ENCODE results near the gene USP27X. TPM values are rescaled to one million over a fixed set of nuclear protein-coding genes. Genes with fewer than 3 reads are reported as not detected.

USP27X gene
- total RNA-seq: 1 to 10 TPM; 2.1 to 4.1 TPM
- long read RNA-seq, donor 1: 0 reads
- long read RNA-seq, donor 2: 0 reads

DNA sequence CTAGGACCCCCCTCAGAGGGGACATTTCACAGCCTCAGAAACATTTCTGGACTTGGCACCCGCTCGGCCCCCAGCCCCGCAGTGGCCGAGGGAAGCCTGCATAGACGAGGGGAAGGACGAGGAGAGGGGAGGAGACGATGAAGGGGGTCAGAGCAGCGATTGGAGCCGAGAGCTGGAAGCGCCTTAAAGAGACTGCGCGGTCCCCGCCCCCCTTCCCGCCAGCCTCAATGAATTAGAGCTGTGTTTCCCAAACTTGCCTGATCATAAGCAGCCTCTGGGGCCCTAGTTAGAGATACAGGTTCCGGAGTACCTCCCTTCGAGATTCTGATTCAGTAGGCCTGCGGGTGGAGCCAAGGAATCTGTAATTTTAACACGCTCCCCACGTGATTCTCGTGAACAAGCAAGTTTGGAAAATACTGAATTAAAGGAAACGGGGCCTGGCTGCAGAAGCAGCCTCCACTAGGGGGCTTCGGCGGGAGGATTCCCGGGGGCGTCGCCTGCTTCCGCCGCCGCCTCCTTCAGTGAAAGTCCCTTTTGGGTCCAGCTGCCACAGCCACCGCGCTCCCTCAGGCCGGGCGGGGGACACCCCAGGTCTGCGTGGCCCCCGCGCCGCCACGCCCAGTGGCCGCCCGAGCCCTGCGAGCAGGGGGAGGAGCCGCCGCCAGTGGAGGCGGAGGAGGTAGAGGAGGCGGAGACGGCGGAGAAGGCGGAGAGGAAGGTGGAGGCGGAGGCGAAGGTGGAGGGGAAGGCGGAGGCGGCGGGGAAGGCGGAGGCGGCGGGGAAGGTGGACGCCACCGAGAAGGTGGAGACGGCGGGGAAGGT lies at the start of gene USP27X:
Gene USP27X (plus strand): TSS at position 651 of the 822 bp plus-strand sequence. CDS start 824 bp downstream, outside the sequence.
- intact Hi-C loops (cut with DNase I): no loop called here
- DNase-seq (ENCODE audit: low spot score): peak; percentile 89

DNA sequence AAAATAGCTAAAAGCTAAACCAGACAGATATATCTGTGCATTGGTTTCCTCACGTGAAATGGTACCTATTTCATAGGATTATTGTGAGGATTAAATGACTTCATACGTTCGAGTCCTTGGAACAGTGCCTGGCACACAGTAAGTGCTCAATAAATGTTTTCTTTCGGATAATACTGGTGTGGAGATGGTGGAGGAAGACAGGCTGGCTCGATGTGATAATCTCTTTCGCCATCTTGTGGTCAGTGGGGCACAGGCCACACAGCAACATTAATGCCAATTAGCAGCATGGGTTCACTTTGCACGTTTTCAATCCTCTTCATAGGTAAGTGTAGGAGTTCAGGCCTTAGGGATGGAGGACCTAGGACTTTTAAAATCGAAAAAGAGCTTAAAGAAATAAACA lies 40.9 kb upstream of the USP27X start:
- DNase-seq (ENCODE audit: low spot score): no peak
- intact Hi-C loops (cut with DNase I): no loop called here

DNA sequence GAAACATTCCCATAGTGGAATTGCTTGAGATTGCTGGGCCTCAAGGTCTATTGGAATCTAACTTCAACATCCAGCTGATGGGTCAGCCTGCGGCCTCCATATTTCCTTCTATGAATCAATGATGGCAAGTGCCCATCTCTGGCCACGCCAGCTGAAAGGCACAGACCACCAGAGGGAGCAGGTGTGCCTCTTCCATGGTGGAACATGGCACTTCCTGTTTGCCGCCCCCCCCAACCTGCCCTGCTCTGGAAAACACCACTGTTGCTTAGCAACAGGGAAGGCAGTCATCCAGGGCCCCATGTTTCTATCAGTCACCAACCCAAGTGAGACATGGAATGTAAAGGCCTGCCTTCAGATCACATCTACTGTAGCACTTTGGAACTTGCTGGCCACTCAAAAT lies 38.6 kb upstream of the USP27X start:
- DNase-seq (ENCODE audit: low spot score): peak; percentile 79
- intact Hi-C loops (cut with DNase I): no loop called here

DNA sequence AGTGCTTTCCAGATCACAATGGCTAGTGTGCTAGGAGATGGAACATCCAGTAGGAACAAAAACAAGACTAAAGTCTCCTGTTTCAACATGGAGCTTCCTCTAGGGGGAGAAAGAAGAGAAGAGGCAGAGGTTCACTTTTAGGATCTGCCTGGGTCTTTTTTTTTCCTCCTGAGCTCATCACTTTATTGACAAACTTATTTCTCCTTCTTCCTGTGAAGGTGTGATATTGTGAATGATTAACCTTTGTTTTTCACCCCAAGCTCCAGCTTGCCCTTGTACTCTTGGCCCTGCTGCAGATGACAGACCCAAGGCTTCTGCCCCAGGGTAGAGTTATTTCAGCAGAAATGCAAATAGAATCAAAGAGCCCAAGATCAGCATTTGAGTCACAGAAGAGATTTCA lies 36.7 kb upstream of the USP27X start:
- no peak for DNase-seq (ENCODE audit: low spot score)
- intact Hi-C loops (cut with DNase I): no loop called here

DNA sequence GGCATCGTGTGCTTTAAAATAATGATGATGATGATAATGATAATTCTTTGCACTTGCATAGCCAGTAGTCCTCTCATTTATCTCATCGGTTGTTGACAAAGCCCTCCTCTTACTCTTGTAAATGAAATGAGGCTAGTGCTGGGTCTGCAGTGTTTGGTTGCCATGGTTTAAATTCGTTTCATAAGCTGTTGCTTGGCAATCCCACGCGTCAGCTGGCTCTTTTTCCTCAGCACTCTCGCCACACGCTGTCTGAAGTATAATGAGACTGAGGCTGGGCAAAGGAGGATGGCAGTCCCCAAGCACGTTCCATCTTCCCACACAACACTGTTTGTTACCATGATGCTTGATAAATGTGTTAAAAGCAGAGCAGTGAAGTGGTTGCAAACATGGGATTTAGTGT lies 34.7 kb upstream of the USP27X start:
- DNase-seq (ENCODE audit: low spot score): no peak
- intact Hi-C loops (cut with DNase I): no loop called here

DNA sequence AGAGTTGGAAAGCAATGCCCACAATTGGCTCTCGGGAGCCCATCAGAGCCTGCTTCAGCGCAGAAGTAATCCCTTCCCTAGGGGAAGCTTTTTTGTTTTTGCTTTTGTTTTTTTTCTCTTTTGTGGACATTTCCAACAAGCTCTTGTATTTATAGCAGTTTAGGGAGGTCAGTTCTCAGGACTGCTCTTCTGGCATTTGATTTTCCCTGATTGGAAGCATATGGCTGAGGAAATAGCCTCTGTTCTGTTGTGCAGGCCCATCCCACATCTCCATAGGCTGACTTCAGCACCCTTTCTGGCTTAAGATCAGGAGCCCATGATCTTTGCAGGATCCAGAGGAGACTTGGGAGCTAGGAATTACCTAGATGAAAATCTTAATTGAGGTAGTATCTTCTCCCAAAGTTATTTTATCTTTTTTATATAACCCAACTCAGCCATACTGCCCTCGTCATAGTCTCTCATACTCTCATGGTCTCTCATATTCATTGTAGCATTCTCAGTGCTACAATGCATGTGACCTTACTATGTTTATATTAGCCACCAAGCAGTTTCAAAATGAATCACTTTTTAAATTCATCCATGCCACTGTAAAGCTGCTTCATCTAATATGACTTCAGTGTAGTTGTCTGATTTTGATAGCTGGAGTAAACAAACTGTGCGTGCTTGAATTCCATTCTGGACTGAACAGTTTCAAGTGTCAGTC lies 33.4 kb upstream of the USP27X start:
- DNase-seq (ENCODE audit: low spot score): no peak
- intact Hi-C loops (cut with DNase I): no loop called here

DNA sequence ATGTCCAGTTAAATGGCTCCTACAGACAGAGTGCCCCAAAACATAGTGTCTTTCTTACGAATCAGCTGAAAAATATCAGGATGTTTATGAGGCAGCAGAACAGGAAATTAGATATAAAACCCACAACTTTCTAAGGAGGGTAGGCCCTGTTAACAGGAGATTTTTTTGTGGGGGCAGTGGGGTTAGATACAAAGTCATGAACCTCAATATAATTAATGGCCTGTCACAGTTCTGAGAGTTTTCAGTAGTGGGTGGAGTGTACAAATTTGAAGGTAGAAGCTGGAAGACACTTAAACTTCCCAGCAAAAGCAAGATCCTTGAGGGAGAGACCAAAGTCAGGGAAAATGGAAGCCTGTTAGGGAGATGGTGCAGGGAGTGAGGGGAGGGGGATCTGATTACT lies 32.8 kb upstream of the USP27X start:
- intact Hi-C loops (cut with DNase I): no loop called here
- no peak for DNase-seq (ENCODE audit: low spot score)

DNA sequence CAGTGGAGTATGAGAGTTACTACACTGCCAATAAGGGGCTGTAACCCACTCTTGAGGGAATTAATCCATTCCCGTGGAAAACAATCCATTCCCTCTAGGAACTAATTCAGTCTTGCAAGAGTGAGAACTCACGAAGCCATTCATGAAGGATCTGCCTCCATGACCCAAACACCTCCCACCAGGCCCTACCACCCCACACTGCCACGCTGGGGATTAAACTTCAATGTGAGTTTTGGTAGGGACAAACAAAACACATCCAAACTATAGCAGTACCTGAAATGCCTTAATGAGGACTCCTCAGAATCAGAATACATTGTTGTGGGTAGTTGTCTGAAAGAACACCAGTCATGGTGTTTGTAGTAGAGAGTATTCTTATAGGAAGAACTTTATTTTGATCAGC lies 31.0 kb upstream of the USP27X start:
- DNase-seq (ENCODE audit: low spot score): no peak
- intact Hi-C loops (cut with DNase I): no loop called here

DNA sequence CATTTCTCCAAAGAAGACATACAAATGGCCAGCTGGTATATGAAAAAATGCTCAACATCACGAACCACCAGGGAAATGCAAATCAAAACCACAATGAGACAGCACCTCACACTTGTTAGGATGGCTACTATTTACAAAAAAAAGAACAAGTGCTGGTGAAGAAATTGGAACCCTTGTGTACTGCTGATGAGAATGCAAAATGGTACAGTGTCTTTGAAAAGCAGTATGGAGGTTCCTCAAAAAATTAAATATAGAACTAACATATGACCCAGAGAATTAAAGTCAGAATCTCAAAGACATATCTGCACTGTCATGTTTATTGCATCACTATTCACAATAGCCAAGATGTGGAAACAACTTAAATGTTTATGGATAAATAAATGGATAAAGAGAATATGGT lies 29.3 kb upstream of the USP27X start:
- intact Hi-C loops (cut with DNase I): no loop called here
- DNase-seq (ENCODE audit: low spot score): no peak

DNA sequence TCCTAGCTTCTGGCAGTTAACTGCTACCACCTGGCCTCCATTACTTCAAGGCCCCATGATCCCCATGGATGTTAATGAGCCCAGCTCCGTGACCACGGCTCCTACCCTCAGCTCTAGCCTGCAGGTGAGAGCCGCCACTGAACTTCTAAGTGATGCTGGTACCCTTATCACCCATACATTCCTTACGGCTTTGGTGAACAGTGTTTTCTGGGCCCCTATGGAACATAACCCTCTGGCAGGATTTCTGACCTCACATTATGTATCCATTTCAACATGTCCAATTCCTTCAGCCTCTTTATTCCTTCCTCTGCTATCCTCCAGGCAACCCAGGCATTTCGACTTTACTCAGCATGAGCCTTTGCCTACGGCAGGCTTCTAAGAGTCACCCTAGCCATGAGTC lies 25.6 kb upstream of the USP27X start:
- intact Hi-C loops (cut with DNase I): no loop called here
- DNase-seq (ENCODE audit: low spot score): no peak

DNA sequence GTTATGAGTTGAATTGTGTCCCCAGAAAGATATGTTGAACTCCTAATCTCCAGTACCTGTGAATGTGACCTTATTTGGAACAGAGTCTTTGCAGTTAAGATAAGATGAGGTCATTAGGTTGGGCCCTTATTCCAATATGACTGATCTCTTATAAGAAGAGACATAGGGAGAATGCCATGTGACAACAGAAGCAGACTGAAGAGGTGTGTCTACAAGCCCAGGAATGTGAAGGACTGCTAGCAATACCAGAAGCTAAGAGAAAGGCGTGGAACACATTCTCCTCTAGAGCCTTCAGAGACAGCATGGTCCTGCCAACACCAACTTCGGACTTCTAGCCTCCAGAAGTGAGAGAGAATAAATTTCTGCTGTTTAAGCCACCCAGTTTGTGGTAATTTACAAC lies 22.5 kb upstream of the USP27X start:
- DNase-seq (ENCODE audit: low spot score): no peak
- intact Hi-C loops (cut with DNase I): no loop called here

DNA sequence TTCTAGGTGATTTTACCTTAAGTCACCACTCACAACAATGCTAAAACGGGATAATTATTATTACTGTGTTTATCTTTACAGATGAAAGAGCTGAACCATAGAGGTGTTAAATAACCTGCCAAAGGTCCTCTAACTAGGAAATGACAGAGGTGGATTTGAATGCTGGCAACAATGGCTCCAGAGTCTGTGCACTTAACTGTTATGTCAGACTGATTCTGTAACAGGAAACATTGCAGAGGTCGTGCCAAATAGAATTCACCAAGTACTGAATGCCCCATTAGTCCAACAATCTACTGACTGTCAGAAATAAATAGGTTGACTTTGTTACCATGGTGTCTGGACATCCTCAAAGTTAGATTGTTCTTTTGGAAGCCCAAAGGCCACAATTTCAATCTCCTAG lies 20.9 kb upstream of the USP27X start:
- no peak for DNase-seq (ENCODE audit: low spot score)
- intact Hi-C loops (cut with DNase I): no loop called here

DNA sequence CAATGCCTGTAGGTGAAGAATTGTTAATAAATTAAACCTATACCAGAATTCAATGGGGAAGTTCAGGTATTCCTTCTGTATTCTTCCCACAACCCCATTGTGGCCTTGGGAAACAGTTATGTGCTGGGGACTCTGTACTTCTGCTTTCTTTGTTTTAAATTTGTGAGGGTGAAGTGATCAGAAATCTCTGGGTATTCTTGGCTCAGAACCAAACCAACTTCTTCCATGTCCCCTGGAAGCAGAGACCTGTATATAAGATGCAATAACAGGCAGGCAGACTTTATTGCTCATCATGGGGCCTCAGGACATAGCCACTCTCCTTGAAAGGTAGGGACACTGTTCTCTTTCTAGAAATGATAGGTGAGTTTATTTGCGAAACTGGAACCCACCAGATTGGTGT lies 19.8 kb upstream of the USP27X start:
- DNase-seq (ENCODE audit: low spot score): no peak
- intact Hi-C loops (cut with DNase I): no loop called here

DNA sequence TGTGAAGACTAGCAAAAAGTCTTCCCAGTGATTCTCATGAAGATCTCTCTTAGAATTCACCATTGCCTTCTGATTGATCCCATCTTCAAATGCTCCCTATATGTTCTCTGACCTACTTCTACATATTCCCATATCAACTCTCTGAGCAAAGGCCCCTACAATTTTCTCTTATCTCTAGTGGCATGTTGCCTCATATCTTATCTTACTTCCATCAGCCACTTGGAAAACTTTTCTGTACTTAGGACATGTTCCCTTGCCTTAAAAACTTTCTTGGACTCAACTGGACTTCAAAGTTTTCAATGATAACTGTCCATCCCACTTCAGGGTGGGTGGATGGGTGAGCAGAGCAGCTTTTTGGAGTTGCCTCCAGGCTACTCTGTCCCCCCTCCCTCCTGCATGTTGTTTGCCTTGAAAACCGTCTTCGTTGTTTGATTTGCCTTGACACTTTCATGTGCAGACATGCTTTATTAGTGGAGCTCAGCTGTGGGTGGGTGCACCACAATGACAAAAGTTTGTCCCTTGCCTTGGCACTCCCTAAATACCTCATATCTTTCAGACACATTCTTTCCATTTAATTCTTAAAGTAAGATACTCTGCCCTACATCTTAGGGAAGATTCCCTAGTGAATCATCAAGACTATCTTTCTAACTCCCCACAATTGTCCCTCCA lies 18.3 kb upstream of the USP27X start:
- DNase-seq (ENCODE audit: low spot score): no peak
- intact Hi-C loops (cut with DNase I): no loop called here

DNA sequence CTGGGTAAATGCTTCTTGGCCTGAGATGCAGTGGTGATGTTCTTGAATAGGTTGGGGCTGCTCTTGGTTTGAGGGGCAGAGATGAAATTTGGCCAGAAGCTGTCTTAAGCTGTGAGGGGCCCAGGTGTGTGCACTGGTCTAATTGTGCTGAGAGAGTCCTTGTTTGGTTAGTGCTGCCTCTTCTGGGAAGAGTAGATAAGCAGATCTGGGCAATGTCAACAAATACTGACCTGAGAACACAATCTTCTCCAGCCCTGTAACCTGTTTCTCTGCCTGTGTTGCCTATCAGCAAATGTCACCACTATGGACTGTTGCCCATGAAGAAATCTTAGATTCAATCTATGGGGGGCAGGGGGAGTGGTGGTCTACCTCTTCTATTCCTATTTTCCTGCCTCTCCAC lies 17.2 kb upstream of the USP27X start:
- no peak for DNase-seq (ENCODE audit: low spot score)
- intact Hi-C loops (cut with DNase I): no loop called here

DNA sequence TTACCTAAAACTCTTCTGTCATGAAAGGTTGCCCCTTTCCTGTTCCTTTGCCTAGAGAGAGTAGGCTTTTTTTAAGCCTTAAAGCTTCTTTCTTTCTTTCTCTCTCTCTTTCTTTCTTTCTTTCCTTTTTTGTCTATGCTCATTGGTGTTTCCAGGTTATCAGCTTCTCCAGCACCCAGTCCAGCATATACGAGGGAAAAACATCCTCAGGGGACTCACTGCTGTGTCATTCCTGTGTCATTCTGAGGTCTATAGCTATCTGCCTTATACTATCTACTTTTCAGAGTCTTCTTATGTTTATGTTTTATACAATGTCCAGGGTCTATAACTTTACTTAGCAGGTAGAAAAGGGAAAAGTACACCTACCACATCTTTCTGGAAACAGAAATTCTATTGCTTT lies 10.5 kb upstream of the USP27X start:
- intact Hi-C loops (cut with DNase I): no loop called here
- DNase-seq (ENCODE audit: low spot score): no peak

DNA sequence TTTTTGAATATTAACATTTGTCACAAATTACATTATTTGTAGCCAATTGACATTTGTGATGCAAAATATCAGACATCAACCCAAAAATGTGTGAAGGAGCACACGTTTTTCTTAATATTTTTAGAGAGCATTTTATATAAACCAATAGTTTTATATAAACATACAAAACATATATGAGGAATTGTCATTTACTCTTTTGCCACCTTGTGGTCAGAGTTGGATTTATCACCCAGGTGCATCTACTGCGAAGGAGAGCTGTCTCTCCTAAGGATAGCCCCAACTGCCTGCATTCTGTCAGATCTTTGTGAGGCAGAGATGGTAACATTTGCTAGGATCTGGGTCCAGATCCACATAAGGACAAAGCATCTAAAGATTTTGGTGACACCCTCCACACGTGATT lies 2.5 kb upstream of the USP27X start:
- intact Hi-C loops (cut with DNase I): no loop called here
- no peak for DNase-seq (ENCODE audit: low spot score)

DNA sequence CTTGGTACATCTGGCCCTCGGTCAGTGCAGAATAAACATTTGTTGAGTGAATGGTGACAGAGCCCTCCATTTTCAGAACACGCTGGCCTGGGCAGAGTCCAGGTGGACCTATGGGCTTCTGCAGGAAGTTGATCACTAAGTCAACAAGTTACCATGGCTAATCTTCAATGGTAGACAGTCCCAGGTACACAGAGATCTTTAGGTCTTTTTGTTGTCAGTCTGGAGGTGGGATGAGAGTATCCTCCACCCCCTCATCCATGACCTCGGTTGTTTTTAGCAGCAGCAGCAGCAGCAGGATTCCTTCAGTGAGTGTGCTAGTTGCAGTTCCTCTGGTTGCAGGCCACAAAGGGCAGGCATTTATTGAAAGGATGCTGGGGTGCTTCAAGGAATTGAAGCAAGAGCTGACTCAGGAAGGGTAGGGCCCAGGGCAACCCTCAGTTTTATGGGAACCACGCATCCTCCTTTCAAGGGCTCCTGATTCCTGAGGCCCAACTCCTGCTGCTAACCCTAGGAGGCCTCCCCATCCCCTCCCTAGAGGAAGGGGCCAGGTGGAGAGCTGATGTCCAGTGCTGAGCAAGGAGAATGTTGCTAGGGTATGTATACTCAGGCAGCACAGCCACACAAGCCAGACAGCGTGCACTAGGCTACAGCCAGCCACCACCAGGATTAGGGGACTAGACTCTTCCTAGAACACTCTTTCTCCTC lies 1.7 kb upstream of the USP27X start:
- intact Hi-C loops (cut with DNase I): no loop called here
- no peak for DNase-seq (ENCODE audit: low spot score)

DNA sequence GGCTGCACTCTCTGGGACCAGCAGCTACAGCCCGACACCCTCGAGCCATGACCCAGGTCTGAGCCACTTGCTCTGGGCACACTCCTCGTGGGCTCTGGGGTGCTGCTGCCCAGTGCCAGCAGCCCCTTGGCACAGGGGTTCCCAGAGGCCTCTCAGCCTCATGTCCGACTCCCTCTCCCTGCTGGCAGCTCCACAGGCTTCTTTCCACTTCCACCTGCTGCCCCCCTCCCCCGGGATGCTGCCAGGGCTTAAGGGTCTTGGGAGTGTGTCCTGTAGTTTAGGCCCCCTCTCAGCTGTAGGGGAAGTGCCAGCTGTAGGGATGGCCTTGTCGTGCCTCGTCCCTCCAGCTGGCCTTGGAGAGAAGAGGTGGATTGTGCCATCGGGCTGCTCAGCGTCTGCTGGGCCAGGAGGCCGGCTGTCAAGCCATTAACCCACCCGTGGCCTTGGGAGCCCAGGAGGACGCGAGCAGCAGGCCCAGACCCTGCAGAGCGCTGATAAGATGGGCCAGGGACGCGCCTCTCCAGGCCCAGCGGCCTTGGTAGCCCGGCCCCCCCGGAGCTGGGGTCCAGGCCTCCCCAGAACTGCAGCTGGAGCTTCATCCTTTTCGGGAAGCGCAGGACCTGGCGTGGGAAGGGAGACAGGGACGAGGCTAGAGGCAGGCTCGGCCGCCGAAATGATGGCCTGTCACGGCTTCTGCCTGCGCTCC lies 1.0 kb upstream of the USP27X start:
- intact Hi-C loops (cut with DNase I): no loop called here
- no peak for DNase-seq (ENCODE audit: low spot score)
